Measurements from ENCODE around the gene PHC2.

PHC2 gene

DNA sequence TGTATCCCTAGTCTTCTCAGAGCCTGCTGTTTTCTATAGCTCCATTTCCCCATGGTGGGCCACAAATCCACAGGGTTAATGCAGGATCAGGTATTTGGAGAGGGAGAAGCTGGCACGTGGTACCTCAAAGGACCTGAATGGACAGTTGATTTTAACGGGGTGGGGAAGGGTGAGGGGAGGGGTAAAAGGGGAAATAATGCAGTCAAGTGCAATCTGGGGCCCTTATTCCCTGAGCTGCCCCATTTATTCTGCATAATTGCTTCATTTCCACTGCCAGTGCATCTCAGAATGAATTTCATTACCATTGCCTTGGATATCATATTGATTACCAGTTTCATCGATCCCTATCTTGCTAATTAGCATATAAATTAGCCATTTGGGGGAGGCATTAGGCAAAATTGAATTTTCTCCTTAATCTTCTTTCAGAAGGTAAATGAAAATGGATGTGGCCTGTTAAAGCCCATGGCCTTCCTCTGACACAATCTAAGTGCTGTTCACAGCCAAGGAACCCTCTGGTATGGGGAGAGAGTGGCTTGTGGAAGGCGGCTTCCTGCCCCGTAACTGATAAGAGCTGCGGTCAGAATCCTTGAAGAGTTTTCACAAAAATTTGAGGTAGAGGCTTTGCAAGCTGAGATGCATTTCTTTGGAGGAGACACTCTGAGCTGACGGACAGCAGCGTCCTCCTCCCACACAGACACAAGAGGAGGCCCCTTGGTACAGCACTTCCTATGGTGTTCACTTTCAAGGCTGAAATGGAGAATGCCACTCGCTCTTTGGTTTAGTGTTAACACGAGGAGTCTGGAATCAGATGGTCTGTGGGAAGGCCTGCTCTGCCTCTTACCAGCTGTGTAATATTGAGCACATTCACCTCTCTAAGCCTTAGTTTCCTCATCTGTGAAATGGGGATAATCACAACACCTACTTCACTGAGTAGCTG is 34.4 kb downstream of the PHC2 start:
- DNase-seq = no peak
- in situ Hi-C loops (cut with HindIII; ENCODE audit: low pct_ligation_motif_present, low pct_unique_long_range_greater_than_20kb, low sequenced_read_pairs) = no loop called here

DNA sequence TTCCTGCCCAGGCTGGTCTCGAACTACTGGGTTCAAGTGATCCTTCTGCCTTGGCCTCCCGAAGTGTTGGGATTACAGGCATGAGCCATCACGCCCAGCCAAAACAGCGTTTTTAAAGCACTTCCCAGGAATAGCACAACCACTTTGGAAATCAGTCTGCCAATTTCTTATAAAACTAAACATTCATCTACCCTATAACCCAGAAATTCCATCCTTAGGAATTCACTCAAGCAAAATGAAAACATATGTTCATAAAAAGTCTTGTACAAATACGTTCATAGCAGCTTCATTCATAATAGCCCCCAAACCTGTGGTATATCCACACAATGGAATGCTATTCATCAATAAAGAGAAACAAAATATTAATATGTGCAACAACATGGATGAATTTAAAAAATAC is 36.1 kb downstream of the PHC2 start:
- in situ Hi-C loops (cut with HindIII; ENCODE audit: low pct_ligation_motif_present, low pct_unique_long_range_greater_than_20kb, low sequenced_read_pairs) = no loop called here
- DNase-seq = no peak

DNA sequence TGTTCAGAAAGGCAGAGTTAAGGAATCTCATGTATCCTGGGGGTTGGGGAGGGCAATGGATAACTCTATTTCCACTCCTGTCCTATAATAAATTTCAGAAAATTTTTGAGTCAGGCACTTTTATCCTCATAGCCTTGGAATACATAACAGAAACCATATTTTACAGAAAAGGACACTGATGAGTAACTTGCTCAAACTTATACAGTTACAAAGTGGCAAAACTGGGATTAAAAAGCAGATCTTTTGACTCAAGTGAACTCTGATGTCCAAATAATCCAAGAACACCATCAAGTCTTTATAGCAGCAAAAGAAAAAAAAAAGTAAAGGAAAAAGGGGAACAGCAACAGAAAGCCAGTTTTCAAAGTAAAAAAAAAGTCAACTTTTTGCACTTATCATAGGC is 36.9 kb downstream of the PHC2 start:
- in situ Hi-C loops (cut with HindIII; ENCODE audit: low pct_ligation_motif_present, low pct_unique_long_range_greater_than_20kb, low sequenced_read_pairs) = no loop called here
- no peak for DNase-seq

DNA sequence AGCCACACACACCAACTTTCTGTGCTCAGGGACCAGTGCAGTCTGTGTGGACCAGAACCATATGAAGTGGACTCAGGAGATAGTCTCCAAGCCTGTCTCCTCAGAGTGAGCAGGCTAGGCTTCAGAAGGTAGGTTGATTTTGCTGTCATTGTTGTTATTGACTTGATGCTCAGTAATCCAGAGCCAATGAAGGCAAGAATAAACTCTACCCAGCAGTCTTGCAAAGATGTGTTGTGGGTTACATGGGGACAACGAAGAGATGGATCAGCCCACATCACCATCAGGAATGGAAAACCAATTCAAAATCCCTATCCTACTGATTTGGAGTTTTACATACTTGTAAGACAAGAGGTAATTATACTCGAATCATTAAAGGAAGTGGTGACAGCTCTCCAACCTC is 37.4 kb downstream of the PHC2 start:
- in situ Hi-C loops (cut with HindIII; ENCODE audit: low pct_ligation_motif_present, low pct_unique_long_range_greater_than_20kb, low sequenced_read_pairs) = no loop called here
- DNase-seq = no peak

DNA sequence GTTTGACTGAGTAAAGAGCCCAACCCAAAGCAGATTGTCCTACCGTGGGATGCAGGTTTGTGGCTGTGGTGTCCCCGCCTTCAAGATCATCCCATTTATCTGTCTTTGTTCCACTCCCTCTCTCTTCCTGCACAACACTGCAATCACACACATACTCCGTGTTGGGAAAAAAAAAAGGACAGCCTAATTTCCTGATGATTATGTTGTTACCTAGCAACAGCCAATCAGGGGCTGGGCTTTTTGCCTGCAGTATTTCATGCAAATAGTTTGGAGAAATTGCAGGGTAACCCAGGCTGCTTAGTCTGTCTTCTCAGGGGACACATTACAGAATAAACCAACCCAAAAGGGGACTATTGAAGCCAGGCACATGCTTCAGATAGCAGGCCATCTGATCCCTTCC is 38.3 kb downstream of the PHC2 start:
- no peak for DNase-seq
- in situ Hi-C loops (cut with HindIII; ENCODE audit: low pct_ligation_motif_present, low pct_unique_long_range_greater_than_20kb, low sequenced_read_pairs) = no loop called here

DNA sequence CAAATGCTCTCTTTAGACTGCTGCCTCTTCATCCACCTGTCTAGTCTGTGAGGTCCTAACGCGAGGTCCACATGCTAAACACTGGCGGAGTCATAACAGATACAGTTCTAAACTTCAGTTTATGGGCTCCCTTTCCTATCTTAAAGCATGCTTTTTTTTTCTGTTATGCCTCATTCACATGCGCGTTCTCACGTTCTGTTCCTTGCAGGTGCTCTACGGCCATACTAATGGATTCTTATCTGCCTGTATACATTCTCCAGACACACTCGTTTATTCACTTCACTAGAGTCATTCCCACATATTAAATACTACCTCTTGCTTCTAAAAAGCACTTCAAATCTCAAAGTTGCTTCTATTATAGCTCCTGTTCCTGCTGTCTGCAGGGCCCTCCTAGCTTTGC is 38.7 kb downstream of the PHC2 start:
- DNase-seq = no peak
- in situ Hi-C loops (cut with HindIII; ENCODE audit: low pct_ligation_motif_present, low pct_unique_long_range_greater_than_20kb, low sequenced_read_pairs) = no loop called here

DNA sequence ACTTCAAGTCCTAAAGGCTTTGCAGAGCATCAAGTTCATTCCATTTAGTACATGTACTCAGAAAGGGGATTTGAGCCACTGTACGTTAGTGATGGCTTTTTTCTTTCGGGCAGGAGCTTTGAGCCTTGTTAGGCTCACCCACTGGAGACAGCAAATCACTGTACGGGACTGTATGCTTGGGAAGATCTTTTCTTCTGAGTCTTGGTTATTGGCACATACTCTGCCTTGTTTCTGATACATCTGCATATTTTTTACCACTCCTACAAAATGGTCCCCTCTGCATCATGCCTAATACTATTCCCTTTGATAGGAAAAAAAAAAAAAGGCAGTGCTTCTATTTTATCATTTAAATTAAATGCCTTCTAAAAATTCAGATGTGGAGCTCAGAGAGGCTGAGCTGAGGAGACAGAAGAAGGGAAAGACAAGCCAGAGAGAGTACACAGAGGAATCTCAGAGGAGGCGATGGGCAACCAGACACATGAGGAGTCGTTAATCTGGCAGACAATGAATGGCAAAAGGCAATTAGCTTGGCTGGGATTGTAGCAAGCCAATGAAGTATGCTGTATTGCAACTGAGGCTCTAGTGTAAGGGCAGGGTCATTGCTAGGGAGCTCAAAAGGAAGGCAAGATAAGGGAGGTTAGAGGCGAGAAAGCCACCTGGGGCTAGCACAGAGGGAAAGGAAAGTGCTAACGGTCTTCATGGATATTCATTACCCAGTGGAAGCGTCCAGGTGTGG is 39.4 kb downstream of the PHC2 start:
- in situ Hi-C loops (cut with HindIII; ENCODE audit: low pct_ligation_motif_present, low pct_unique_long_range_greater_than_20kb, low sequenced_read_pairs) = no loop called here
- DNase-seq = no peak

DNA sequence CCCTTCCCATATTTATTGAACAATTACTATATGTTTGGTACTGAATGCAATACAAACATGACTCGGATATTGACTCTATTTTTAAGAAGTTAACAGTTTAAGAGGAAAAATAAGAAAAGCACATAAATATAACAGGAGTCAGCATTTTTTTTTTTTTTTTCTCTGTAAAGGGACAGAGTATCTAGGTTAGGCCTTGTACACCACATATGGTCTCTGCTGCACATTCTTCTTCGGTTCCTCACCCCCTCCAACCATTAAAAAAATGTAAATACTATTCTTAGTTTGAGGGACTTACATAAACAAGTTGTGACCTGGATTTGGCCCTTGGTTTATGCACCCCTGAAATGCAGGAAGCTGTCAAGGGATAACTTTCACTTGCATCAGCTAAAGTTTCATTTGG is 40.4 kb downstream of the PHC2 start:
- in situ Hi-C loops (cut with HindIII; ENCODE audit: low pct_ligation_motif_present, low pct_unique_long_range_greater_than_20kb, low sequenced_read_pairs) = no loop called here
- no peak for DNase-seq

DNA sequence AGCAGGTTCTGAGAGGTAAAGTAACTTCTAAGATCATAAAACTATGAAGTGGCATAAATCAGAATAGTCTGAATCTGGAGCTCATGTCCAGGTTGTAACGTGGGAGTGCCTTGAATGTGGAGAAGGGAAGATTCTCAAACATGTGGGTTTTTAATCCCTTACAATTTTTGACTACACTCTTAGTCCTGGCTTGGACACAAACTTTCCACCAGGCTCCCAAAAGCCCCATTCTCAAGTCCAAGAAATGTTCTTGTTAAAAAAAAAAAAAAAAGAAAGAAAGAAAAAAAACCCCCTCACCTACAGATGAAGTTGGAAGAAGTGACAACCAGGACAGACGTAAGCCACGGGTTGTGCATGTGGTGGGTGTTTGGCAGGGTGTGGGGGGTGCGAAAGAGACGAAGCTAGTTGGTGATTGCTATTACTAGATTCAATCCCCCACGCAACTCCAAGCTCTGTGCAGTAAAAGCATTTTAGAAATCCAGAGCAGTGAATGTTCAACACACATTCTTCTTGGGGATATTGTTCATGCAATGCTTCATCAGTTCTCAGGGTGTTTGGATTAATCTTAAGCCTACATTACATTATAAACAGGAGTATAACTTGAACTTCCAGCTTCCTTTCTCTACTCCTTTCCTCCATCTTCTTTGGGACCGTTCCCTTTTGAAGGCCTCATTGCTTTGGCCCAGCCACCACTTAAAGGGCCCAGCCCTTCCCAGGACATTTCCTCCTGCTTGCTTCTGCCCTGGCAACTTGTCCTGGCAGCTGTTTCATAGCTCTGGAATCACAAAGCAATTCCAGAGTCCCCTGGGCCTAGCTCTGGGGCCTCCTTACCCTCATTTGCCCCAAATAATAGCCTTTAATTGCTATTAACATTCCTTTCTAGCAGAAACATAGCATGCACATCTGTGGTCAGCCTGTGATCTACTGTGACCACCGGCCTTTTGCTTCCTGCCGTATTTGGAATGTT is 41.8 kb downstream of the PHC2 start:
- in situ Hi-C loops (cut with HindIII; ENCODE audit: low pct_ligation_motif_present, low pct_unique_long_range_greater_than_20kb, low sequenced_read_pairs) = no loop called here
- DNase-seq = no peak

DNA sequence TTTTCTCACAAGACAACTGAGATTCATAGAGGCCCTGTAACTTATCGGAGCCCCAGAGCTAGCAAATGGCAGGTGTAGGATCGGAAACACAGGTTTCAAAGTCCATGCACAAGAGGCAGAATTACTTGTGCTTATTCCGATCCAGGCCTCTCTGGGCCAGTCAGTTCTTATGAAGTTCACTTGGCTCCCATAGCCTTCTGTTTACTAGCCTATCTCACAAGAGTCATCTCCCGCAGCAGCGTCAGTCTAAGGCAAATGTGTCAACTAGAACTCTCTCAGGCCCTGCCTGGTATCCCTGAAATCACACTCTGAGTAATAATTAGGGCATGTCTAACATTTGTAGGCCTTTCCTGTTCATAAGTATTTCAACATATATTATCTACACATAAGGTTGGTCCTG is 43.3 kb downstream of the PHC2 start:
- in situ Hi-C loops (cut with HindIII; ENCODE audit: low pct_ligation_motif_present, low pct_unique_long_range_greater_than_20kb, low sequenced_read_pairs) = no loop called here
- no peak for DNase-seq

DNA sequence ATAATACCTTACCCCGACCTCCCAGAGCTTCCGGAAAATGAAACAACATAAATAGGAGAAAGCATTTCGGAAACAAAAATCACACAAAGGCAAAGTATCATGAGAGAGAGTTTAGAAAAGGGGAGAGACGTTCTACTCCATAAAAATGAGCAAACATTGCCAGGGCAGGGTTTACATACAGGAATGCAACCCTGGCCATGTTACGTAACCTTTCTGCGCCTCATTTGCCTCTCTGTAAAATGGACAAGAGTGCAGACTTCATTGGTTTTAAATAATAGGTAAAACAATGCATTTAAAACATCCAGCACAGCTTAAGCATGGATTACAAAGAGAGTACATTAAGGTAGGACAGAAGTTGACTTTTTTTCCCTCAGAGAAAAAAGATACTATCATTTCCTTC is 45.6 kb downstream of the PHC2 start:
- in situ Hi-C loops (cut with HindIII; ENCODE audit: low pct_ligation_motif_present, low pct_unique_long_range_greater_than_20kb, low sequenced_read_pairs) = no loop called here
- no peak for DNase-seq

DNA sequence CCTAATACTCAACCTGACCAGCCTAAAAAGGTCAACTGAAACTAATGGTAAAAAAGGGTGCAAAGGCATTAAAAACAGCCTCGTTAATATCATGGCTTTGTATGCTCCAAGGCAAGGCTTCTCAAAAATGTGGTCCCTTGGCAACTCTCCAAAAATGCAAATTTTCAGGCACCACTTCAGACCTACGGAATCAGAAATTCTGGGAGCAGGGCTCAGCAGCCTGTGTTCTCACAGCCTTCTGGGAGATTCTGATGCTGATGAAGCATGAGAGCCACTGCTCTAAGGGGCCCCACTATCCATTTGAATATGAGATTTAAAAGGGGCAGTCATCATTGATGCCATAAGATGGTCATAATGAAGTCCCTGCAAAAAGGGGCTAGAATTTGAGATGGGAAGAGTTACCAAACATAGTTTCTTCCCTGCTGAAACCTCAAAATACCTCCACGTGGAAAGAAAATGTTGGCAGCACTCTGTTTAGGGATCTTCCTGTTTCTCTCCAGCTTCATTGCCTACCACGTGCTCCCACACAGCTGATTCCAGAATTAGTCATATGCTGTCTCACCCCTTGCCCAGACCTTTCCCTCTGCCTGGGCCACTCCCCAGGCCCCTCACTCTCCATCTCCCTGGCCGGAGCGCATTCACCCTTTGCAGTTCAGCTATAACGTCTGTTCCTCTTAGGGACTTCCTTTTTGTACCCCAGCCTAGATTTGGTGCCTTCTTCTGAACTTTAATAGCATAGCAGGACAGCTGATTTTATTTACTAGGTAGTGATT is 46.7 kb downstream of the PHC2 start:
- in situ Hi-C loops (cut with HindIII; ENCODE audit: low pct_ligation_motif_present, low pct_unique_long_range_greater_than_20kb, low sequenced_read_pairs) = no loop called here
- no peak for DNase-seq

DNA sequence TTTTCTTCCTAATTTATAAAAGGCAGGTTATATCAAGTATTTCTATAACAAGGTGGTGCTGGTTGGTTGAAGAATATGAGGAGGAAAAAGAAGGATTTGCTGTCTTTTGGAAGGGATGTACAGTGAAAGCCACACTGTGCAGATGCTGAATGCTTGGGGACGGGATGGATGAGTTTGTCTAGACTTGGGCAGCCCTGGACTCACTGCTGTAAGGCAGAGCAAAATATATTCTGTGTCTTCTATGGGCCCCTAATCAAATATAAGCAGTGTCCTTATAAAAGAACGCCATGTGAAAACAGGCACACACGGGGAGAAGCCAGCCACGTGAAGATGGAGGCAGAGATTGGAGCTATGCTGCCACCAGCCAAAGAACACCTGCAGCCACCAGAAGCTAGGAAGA is 47.4 kb downstream of the PHC2 start:
- in situ Hi-C loops (cut with HindIII; ENCODE audit: low pct_ligation_motif_present, low pct_unique_long_range_greater_than_20kb, low sequenced_read_pairs) = no loop called here
- no peak for DNase-seq

DNA sequence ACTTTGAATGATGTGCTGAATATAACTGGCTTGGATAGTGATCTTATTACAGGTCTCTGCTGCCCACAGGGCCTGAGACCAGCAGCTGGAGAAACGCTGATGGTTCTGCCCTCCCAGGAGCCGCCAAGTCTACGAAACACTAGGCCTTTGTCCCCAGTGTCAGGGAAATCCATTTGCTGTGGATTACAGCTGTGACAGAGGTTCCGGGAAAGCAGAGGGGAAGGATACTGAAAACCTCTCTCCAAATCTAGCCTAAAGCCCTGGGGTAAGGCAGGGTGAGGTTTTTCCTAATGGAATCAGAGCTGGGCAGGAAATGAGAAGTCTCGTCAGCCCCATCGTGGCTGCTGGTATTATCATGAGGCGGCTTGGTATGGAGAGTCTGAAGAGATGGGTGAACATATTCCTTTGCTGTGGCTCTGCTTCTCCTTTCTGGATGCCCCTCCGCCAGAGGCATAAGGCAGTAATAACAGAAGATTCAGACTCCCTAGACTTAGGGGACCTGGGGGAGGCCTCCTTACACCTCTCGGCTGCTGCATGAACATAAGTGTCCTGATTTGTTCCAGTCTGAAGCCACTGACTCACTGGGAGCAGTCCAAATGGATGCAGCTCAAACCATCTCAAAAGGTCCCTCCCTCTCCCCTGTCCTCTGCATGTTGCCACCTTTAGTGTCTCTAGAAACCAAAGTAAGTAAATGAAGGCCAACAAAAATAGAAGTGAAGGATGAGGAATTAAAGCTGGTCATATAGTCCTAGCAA is 48.1 kb downstream of the PHC2 start:
- in situ Hi-C loops (cut with HindIII; ENCODE audit: low pct_ligation_motif_present, low pct_unique_long_range_greater_than_20kb, low sequenced_read_pairs) = no loop called here
- no peak for DNase-seq

DNA sequence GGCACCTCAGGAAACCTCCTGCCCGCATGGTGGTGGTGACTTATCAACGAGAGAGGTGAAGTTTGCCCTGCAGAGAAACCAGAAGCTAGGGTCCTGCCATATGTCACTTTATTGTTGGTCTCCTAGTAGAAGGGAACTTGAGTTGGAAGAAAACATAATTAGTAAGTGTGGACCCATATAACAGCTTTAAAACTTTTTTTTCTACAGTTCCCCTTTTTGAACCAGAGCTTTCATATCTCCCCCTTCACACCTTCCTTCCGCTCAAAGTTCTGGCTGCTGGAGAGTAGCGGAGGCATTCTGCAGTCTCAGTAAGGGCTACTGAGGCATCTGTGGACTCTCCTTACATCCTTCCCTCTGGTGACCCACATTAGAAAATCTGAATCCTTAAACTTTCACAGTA is 48.9 kb downstream of the PHC2 start:
- no peak for DNase-seq
- in situ Hi-C loops (cut with HindIII; ENCODE audit: low pct_ligation_motif_present, low pct_unique_long_range_greater_than_20kb, low sequenced_read_pairs) = no loop called here

DNA sequence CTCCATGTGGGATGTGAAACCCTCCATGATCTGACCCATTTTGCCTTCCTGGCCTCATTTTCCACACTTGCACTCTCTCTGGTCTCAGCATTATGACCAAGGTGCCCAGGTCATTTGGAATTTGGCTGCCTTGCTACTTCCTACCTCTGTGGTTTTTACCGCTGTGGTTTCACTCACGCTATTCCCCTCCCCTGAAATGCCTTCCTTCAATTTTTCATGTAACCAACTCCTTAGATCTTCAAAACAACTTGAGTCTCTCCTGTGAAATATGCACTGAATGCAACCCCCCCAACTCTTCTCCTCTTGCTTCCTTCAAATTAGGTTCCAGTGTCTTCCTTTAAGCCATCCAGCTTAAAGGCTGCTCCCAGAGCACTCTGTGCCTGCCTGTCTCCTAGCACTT is 50.1 kb downstream of the PHC2 start:
- no peak for DNase-seq
- in situ Hi-C loops (cut with HindIII; ENCODE audit: low pct_ligation_motif_present, low pct_unique_long_range_greater_than_20kb, low sequenced_read_pairs) = no loop called here

DNA sequence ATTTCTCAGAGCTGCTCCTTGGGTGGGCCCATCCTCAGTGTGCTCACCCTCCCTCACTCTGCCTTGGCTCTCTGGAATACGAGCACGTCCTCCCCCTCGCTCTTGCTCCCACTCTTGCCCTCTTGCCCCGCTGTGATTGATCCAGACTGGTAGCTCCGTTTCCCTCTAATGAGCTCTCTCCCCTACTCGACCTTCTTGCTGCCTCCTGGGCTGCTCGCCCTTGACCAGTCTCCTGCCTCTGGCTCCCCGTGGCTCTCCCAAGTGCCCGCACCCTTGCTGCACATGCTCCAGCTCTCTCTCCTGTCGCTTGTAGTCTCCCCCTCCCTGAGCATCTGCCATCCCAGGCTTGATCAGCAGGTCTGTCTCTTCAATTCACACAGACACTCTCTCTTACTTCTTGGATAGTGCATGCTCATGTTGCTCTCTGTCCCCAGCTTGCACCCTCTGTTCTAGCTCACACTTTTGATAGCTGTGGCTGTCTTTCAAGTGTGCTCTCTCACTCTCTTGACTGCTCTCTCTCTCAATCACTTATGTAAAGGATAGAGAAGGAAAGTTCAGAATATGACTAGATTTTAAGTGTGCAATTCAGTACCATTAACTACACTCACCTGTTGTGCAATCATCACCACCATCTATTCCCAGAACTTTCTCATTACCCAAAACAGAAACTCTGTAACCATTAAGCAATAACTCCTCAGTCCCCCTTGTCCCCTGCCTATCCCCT is 51.1 kb downstream of the PHC2 start:
- in situ Hi-C loops (cut with HindIII; ENCODE audit: low pct_ligation_motif_present, low pct_unique_long_range_greater_than_20kb, low sequenced_read_pairs) = no loop called here

More for the DNA sequence above, 51.1 kb downstream of the PHC2 start:
- DNase-seq = no peak
